HG03045 (cell line): ENCODE results near the gene SMYD3.
"Not testable (repeated sequence)": the region's sequence is repeated elsewhere in the genome, so short reads cannot be mapped to it uniquely, and the experiment has no call there.

ENCODE experiments used
- ATAC-seq: cut with Tn5 transposase; IDR thresholded peaks from one replicate; pipeline ENCODE4 v1.9.1; 2021; ENCODE audit warnings: mild to moderate bottlenecking, moderate library complexity; ENCODE audit not compliant: unreplicated experiment

SMYD3 gene

GRCh38 chr1:246048693-246049092 lies 458.4 kb downstream of the SMYD3 start:
- no peak for ATAC-seq

GRCh38 chr1:246043556-246043955 lies 463.5 kb downstream of the SMYD3 start:
- ATAC-seq: no peak

GRCh38 chr1:246041360-246041759 lies 465.7 kb downstream of the SMYD3 start:
- ATAC-seq: no peak

GRCh38 chr1:246040200-246040890 lies 466.7 kb downstream of the SMYD3 start:
- ATAC-seq: no peak

GRCh38 chr1:246039584-246039983 lies 467.5 kb downstream of the SMYD3 start:
- no peak for ATAC-seq

- no peak for ATAC-seq
Measured at GRCh38 chr1:246037832-246038231, 469.2 kb downstream of the SMYD3 start.

GRCh38 chr1:246036175-246036574 lies 470.9 kb downstream of the SMYD3 start:
- no peak for ATAC-seq

- no peak for ATAC-seq
Measured at GRCh38 chr1:246035060-246035541, 472.0 kb downstream of the SMYD3 start.

GRCh38 chr1:246034630-246035029 lies 472.4 kb downstream of the SMYD3 start:
- no peak for ATAC-seq

- no peak for ATAC-seq
Measured at GRCh38 chr1:246032984-246033383, 474.1 kb downstream of the SMYD3 start.

- no peak for ATAC-seq
Measured at GRCh38 chr1:246032031-246032551, 475.0 kb downstream of the SMYD3 start.

GRCh38 chr1:246029616-246030015 lies 477.5 kb downstream of the SMYD3 start:
- ATAC-seq: no peak

GRCh38 chr1:246024118-246024517 lies 483.0 kb downstream of the SMYD3 start:
- ATAC-seq: not testable (repeated sequence)

GRCh38 chr1:246020211-246020954 lies 486.7 kb downstream of the SMYD3 start:
- ATAC-seq: peak; percentile 73

- no peak for ATAC-seq
Measured at GRCh38 chr1:246018146-246018545, 488.9 kb downstream of the SMYD3 start.

GRCh38 chr1:246012341-246012740 lies 494.7 kb downstream of the SMYD3 start:
- no peak for ATAC-seq

GRCh38 chr1:246010386-246010785 lies 496.7 kb downstream of the SMYD3 start:
- ATAC-seq: no peak

- ATAC-seq: no peak
Measured at GRCh38 chr1:246008363-246008831, 498.7 kb downstream of the SMYD3 start.

GRCh38 chr1:246005067-246005466 lies 502.0 kb downstream of the SMYD3 start:
- no peak for ATAC-seq

- ATAC-seq: no peak
Measured at GRCh38 chr1:246004301-246004700, 502.8 kb downstream of the SMYD3 start.

- no peak for ATAC-seq
Measured at GRCh38 chr1:246003442-246003730, 503.7 kb downstream of the SMYD3 start.
